ENCODE data around the gene TNIK. TPM values are rescaled to one million over a fixed set of nuclear protein-coding genes. Genes with fewer than 3 reads are reported as not detected.

TNIK gene
- total and polyA plus RNA-seq, 2 experiments from 2014 or later: 14.6 to 34.3 TPM

- TF ChIP-seq, protein P1, sequence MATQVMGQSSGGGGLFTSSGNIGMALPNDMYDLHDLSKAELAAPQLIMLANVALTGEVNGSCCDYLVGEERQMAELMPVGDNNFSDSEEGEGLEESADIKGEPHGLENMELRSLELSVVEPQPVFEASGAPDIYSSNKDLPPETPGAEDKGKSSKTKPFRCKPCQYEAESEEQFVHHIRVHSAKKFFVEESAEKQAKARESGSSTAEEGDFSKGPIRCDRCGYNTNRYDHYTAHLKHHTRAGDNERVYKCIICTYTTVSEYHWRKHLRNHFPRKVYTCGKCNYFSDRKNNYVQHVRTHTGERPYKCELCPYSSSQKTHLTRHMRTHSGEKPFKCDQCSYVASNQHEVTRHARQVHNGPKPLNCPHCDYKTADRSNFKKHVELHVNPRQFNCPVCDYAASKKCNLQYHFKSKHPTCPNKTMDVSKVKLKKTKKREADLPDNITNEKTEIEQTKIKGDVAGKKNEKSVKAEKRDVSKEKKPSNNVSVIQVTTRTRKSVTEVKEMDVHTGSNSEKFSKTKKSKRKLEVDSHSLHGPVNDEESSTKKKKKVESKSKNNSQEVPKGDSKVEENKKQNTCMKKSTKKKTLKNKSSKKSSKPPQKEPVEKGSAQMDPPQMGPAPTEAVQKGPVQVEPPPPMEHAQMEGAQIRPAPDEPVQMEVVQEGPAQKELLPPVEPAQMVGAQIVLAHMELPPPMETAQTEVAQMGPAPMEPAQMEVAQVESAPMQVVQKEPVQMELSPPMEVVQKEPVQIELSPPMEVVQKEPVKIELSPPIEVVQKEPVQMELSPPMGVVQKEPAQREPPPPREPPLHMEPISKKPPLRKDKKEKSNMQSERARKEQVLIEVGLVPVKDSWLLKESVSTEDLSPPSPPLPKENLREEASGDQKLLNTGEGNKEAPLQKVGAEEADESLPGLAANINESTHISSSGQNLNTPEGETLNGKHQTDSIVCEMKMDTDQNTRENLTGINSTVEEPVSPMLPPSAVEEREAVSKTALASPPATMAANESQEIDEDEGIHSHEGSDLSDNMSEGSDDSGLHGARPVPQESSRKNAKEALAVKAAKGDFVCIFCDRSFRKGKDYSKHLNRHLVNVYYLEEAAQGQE (IDR thresholded peaks at IDR 0.05; ENCODE audit: unreplicated experiment): no peak
- TF ChIP-seq POLR2AphosphoS5 (IDR thresholded peaks at IDR 0.05; ENCODE audit: low read depth) (no peak), EZH2phosphoT487 (IDR thresholded peaks at IDR 0.05; ENCODE audit: unreplicated experiment) (no peak), NANOG (IDR thresholded peaks at IDR 0.05; ENCODE audit: borderline replicate concordance) (no peak), JUNB (IDR thresholded peaks at IDR 0.05; ENCODE audit: unreplicated experiment) (no peak), ZNF462 (CRISPR knock-in tag; IDR thresholded peaks at IDR 0.05) (no peak), STAT1 (IDR thresholded peaks at IDR 0.05; ENCODE audit: unreplicated experiment) (no peak), EZH2 (IDR thresholded peaks at IDR 0.05; ENCODE audit: low read depth, unreplicated experiment) (no peak), CREB1 (CRISPR knock-in tag; IDR thresholded peaks at IDR 0.05; ENCODE audit: low read depth) (no peak)
These were observed 69.9 kb downstream of the TNIK start (continued) for GRCh38 chr3:171390051-171390941.
